HG02678 (cell line): ENCODE measurements around the gene FAM120A.
"Not testable (repeated sequence)": the region's sequence is repeated elsewhere in the genome, so short reads cannot be mapped to it uniquely, and the experiment has no call there.

Source experiments
- ATAC-seq: cut with Tn5 transposase; IDR thresholded peaks from one replicate; pipeline ENCODE4 v1.9.1; 2021; ENCODE audit warnings: mild to moderate bottlenecking, moderate library complexity; ENCODE audit not compliant: unreplicated experiment

The FAM120A gene

GRCh38 chr9:93505541-93506132 is 54.2 kb downstream of the FAM120A start:
- ATAC-seq: no peak

GRCh38 chr9:93507768-93508167 is 56.3 kb downstream of the FAM120A start:
- no peak for ATAC-seq

- no peak for ATAC-seq
Measured at GRCh38 chr9:93508207-93508606, 56.7 kb downstream of the FAM120A start.

DNA sequence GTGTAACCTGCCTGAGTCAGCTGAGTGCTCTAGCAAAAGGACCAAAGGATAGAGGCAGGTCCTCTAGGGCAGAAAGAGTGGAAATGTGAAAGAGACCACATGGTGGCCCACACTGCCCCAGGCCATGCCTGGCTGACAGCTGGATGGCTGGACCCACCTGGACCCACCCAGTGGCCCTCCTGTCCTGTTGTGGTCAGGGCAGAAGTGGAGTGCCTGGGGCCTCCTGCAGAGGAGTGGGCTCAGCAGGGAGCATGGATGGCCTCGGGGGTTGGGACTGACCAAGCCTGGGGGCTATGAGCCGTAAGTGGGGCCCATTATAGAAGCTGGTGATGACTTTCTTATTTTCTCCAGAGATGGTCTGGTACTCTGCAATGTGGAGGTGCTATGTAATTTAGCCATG is 57.6 kb downstream of the FAM120A start:
- no peak for ATAC-seq

- ATAC-seq: no peak
Measured at GRCh38 chr9:93510041-93510440, 58.6 kb downstream of the FAM120A start.

GRCh38 chr9:93511228-93511627 is 59.7 kb downstream of the FAM120A start:
- ATAC-seq: not testable (repeated sequence)

- ATAC-seq: not testable (repeated sequence)
Measured at GRCh38 chr9:93512170-93512812, 60.8 kb downstream of the FAM120A start.

GRCh38 chr9:93513606-93514005 is 62.1 kb downstream of the FAM120A start:
- ATAC-seq: no peak

DNA sequence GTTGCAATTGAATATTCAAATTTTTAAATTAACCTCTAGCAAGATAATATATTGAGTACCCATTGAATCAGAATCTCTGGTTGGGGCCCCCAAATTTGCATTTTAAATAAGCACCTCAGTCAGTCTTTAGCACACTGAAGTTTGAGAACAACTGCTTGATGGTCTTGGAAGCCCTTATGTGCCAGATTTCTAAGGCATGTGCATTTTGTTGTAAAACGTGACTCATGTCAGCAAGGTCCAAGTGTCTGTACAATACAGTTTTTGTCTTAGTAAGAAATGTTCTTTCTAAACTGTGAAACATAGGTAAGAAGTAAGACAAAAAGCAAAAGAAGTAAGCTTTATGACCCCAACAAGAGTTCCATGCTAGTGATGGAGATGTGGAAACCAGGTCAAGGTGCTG is 65.8 kb downstream of the FAM120A start:
- no peak for ATAC-seq

DNA sequence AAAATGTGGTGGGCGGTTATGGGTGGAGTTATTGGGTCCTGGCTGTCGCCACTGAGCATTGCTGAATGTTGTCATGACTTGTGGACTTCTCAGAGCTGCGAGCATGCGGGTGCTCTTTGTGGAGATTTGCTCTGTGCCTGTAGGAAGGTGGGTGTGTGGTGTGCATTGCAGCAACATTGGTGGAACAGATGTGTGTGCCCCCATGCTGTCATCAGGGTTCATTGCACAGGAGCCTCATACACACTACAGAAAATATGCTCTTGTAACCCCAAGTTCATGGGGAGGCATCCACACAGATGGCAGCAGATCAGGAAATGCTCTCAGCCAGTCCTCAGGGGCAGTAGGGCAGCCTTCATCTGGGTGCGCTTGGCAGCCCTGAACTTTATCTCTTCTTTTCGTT is 69.0 kb downstream of the FAM120A start:
- ATAC-seq: no peak

DNA sequence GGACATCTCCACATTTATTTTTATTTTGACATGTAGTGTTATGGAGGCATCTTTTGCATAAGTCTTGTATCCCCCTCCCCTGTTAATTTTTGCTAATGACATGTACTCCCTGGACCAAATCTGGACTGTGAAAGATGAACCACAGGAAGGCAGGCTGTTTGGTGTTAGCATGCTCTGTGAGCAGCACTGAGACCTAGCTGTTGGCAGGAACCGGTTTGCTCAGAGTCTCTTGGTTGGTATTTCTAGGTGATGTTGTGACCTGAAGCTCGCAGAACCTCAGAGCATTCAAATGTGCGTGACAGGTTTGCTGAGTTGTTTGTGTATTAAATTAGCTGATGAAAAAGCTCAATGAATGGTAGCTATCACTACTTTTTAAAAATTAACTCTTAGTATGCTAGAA is 71.3 kb downstream of the FAM120A start:
- no peak for ATAC-seq

DNA sequence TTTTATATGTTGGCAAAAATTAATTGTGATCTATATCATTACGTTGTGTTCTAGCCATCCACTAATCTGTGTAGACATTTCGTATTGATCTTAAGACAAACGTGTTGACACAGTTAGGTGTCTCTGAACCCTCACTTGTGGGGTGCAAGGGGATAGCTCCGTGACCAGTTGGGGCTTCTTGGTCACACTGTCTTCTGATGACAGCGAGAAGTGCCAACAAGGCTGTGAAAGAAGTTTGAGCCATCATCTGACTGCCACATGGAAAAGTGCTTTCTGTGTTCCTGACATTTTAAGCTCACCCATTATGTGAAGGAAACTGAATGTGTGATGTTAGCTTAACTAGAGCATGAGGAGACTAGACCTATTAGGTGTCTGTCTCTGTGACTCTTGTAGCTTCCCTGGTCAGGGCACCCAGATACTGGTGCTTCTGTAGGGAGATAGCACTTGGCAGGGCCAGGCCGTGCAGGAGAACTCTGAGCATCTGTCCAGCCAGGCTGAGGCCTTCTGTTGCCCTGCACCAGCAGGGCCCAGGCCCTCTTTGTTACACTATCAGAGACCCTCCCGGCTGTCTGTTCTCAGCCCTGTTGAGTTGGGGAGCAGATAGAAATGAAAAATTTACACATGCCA is 72.1 kb downstream of the FAM120A start:
- no peak for ATAC-seq

- no peak for ATAC-seq
Measured at GRCh38 chr9:93525476-93525875, 74.0 kb downstream of the FAM120A start.

DNA sequence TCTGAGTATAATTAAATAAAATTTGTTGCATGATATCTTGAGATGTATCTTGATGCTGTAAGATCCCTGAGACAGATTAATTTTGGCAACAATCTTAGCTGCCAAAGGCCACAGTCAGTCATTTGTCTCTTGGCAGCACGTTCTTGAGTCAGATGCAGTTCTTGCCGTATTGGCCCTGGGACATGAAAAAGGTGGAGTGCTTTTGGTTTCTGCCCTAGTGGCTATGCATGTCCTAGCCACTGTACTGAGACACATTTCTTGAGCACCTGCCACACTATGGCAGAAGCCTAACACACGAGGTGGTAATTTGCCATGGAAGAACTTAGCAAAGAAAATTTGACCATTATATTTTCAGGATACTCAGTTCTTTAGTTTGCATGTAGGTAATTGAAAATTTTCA is 79.9 kb downstream of the FAM120A start:
- ATAC-seq: no peak

DNA sequence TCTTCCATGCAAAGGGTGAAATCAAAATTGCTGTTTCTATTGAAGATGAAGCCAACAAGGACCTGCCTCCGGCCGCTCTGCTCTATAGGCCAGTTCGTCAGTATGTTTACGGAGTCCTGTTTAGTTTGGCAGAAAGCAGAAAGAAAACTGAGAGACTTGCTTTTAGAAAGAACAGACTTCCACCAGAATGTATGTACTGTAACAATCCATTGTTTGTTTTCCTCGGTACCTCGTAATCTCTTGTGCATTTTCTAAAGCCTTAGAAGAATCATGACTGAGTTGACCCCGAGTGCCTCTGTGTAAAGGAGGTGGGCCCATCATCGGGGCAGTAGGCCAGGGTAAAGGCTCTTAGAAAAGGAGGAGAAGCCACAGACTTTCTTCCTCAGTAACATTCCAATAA is 80.7 kb downstream of the FAM120A start:
- no peak for ATAC-seq

GRCh38 chr9:93533863-93534262 is 82.4 kb downstream of the FAM120A start:
- no peak for ATAC-seq

GRCh38 chr9:93536167-93536566 is 84.7 kb downstream of the FAM120A start:
- no peak for ATAC-seq

- no peak for ATAC-seq
Measured at GRCh38 chr9:93536874-93537273, 85.4 kb downstream of the FAM120A start.

DNA sequence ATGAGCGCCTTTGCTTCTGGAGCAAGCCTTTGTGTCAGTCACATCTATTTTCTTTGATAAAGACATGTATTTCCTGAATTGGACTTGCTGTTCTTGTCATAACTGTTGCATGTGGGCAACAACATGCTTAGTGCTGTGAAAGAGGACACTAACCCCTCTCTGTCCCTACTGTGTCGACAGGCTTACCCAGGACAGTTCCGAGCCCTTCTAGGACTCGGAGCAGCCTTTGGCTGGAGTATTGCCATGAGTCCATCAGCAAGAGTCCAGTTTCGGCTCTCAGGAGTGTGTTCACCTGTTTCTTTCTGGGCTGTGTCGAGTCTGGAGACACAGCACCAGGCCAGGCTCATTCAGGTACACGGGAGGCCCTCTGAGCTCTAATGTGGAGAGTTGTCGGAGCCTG is 88.8 kb downstream of the FAM120A start:
- ATAC-seq: no peak

DNA sequence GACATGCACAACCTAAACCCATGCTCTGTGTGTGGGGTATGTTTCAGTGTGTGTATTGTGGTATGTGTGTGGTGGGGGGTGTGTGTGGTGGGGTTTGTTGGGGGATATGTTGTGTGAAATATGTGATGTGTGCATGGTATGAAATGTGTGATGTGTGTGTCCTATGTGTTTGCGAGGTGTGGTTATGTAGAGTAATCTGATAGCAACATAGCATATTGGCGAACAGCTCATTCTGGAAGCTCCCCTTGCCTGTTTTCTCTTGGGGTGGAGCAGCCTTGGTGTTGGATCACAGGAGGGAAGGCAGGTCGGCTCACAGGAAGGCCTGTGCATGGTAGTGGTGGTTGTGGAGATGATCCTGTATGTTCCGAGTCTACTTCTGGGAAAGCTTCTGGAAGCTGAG is 89.5 kb downstream of the FAM120A start:
- ATAC-seq: no peak

- no peak for ATAC-seq
Measured at GRCh38 chr9:93541581-93542349, 90.3 kb downstream of the FAM120A start.

DNA sequence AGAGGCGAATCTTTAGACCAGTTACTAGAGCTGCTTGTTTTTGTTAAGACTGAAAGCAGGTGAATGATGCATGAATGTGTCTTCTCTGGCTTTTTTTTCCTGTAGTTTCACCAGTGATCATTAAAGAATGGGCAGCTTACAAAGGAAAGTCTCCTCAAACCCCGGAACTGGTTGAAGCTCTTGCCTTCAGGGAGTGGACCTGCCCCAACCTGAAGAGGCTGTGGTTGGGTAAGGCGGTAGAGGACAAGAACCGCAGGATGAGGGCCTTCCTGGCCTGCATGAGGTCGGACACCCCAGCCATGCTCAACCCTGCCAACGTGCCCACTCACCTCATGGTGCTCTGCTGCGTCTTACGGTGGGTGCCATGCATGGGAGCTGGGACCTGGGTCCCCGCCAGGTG is 91.6 kb downstream of the FAM120A start:
- ATAC-seq: no peak
